ENCODE measurements around the gene RNF113B.

- TF ChIP-seq, protein P1, sequence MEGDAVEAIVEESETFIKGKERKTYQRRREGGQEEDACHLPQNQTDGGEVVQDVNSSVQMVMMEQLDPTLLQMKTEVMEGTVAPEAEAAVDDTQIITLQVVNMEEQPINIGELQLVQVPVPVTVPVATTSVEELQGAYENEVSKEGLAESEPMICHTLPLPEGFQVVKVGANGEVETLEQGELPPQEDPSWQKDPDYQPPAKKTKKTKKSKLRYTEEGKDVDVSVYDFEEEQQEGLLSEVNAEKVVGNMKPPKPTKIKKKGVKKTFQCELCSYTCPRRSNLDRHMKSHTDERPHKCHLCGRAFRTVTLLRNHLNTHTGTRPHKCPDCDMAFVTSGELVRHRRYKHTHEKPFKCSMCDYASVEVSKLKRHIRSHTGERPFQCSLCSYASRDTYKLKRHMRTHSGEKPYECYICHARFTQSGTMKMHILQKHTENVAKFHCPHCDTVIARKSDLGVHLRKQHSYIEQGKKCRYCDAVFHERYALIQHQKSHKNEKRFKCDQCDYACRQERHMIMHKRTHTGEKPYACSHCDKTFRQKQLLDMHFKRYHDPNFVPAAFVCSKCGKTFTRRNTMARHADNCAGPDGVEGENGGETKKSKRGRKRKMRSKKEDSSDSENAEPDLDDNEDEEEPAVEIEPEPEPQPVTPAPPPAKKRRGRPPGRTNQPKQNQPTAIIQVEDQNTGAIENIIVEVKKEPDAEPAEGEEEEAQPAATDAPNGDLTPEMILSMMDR (IDR thresholded peaks at IDR 0.05; ENCODE audit: low read depth, low read length, missing input control): no peak
- TF ChIP-seq FOXA1 (IDR thresholded peaks at IDR 0.05): no peak
- no peak for TF ChIP-seq RAD21 (IDR thresholded peaks at IDR 0.05)
- TF ChIP-seq, protein P2, sequence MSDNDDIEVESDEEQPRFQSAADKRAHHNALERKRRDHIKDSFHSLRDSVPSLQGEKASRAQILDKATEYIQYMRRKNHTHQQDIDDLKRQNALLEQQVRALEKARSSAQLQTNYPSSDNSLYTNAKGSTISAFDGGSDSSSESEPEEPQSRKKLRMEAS (IDR thresholded peaks at IDR 0.05): no peak
- TF ChIP-seq HNF4G (IDR thresholded peaks at IDR 0.05): no peak
- TF ChIP-seq YY1 (IDR thresholded peaks at IDR 0.05): no peak
Observed at GRCh38 chr13:98162935-98163334, 14.1 kb downstream of the RNF113B start.
